SJCRH30 (cell line): ENCODE results near the gene CHST3. TPM values are rescaled to one million over a fixed set of nuclear protein-coding genes. Genes with fewer than 3 reads are reported as not detected.
"Not testable (repeated sequence)": the region's sequence is repeated elsewhere in the genome, so short reads cannot be mapped to it uniquely, and the experiment has no call there.

Source experiments
- DNase-seq, 2 experiments: peaks; one replicate each; pipeline ENCODE4 v3.0.0-alpha.2; 2015 to 2020
- H3K27ac ChIP-seq: fragments of 250-450 bp; sonication (Bioruptor Pico); 2 replicates; pipeline ENCODE4 v1.5.1; 2020; ENCODE audit warnings: mild to moderate bottlenecking, moderate library complexity
- H3K27me3 ChIP-seq: fragments of 250-450 bp; sonication (Bioruptor Pico); 2 replicates; pipeline ENCODE4 v1.5.1; 2020; ENCODE audit warnings: mild to moderate bottlenecking, moderate library complexity
- H3K36me3 ChIP-seq: fragments of 250-450 bp; sonication (Bioruptor Pico); 2 replicates; pipeline ENCODE4 v1.5.1; 2020; ENCODE audit warnings: mild to moderate bottlenecking, moderate library complexity
- H3K4me1 ChIP-seq: fragments of 250-450 bp; sonication (Bioruptor Pico); 2 replicates; pipeline ENCODE4 v1.5.1; 2020; ENCODE audit warnings: mild to moderate bottlenecking, moderate library complexity
- H3K4me3 ChIP-seq: fragments of 250-450 bp; sonication (Bioruptor Pico); 2 replicates; pipeline ENCODE4 v1.5.1; 2020; ENCODE audit warnings: mild to moderate bottlenecking, moderate library complexity
- H3K9me3 ChIP-seq: fragments of 250-450 bp; sonication (Bioruptor Pico); replicated peaks from 2 replicates; pipeline ENCODE4 v1.5.1; 2020; ENCODE audit warnings: mild to moderate bottlenecking, moderate library complexity
- total RNA-seq: library from RNA; depleted of rRNA; stranded (reverse); fragments of >200 nt; shearing (Covaris generic); gene quantifications from 2 replicates; pipeline ENCODE4 v1.2.3, GENCODE V29; 2014

CHST3 gene
- total RNA-seq, 1 experiment from 2014 or later: 10.1 TPM

GRCh38 chr10:72030762-72031543, 66.8 kb downstream of the CHST3 start:
- peaks cover 11% of the 10 kb centered on the region for H3K4me1 ChIP-seq
- no peak overlapping the region for H3K27ac ChIP-seq
- H3K4me3 ChIP-seq: no peak overlapping the region
- no peak for DNase-seq
- H3K36me3 ChIP-seq: no peaks in the 10 kb centered on the region
- peaks cover 6% of the 10 kb centered on the region; the same call in 1 of the 2 replicates for H3K27me3 ChIP-seq
- no peaks in the 10 kb centered on the region for H3K9me3 ChIP-seq

DNA sequence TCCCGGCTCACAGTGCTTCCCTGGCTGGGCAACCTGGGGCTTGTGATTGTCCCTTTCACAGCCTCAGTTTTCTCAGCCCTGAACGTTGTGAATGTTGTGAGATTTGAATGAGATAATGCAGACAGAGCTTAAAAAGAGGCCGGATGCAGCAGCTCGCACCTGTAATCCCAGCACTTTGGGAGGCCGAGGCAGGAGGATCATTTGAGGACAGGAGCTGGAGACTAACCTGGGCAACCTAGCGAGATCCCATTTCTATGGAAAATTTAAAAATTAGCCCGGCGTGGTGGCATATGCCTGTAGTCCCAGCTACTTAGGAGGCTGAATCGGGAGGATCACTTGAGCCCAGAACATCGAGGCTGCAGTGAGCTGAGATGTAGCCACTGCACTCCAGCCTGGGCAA, 67.5 kb downstream of the CHST3 start:
- no peaks in the 10 kb centered on the region for H3K9me3 ChIP-seq
- H3K27me3 ChIP-seq: peaks cover 6% of the 10 kb centered on the region; the same call in 1 of the 2 replicates
- H3K36me3 ChIP-seq: no peaks in the 10 kb centered on the region
- H3K27ac ChIP-seq: no peak overlapping the region
- no peak overlapping the region for H3K4me3 ChIP-seq
- H3K4me1 ChIP-seq: peaks cover 3% of the 10 kb centered on the region
- DNase-seq: no peak

GRCh38 chr10:72032409-72033162, 68.4 kb downstream of the CHST3 start:
- not testable (repeated sequence) for H3K9me3 ChIP-seq, H3K36me3 ChIP-seq, H3K27me3 ChIP-seq, DNase-seq, H3K4me1 ChIP-seq, H3K4me3 ChIP-seq, H3K27ac ChIP-seq

DNA sequence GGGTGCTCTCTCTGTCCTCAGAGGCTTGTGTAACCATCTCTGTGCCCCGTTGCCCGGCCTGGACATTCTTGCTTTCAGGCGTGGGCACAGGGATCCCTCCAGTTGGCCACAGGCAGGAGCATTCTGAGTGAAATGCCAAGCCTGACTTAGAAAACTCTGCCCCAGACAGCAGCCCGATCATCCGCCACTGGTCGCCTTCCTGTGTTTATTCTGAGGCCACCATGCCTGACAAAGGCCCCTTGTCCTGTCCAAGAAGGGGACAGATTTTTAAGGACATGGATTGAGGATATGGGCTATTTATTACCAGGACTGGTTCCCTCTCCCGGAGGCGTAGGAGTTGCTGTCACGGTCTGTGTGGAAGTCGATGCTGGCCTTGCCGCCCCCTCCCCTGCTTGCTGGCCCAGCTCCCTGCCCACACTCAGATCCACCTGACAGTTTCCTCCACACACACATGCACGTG, 69.9 kb downstream of the CHST3 start:
- Histone ChIP-seq H3K27me3 (peaks cover 6% of the 10 kb centered on the region; the same call in 1 of the 2 replicates), H3K4me3 (no peak overlapping the region), H3K27ac (no peak overlapping the region), H3K36me3 (no peaks in the 10 kb centered on the region), H3K4me1 (no peaks in the 10 kb centered on the region), H3K9me3 (no peaks in the 10 kb centered on the region)
- DNase-seq: no peak

GRCh38 chr10:72034761-72035160, 70.6 kb downstream of the CHST3 start:
- peaks cover 6% of the 10 kb centered on the region; the same call in 1 of the 2 replicates for H3K27me3 ChIP-seq
- no peak overlapping the region for H3K27ac ChIP-seq

GRCh38 chr10:72035252-72035887, 71.2 kb downstream of the CHST3 start:
- Histone ChIP-seq H3K36me3 (no peaks in the 10 kb centered on the region), H3K4me1 (no peaks in the 10 kb centered on the region), H3K27me3 (peaks cover 6% of the 10 kb centered on the region; the same call in 1 of the 2 replicates), H3K9me3 (no peaks in the 10 kb centered on the region), H3K4me3 (no peak overlapping the region), H3K27ac (no peak overlapping the region)
- no peak for DNase-seq

More at GRCh38 chr10:72034761-72035160, 70.6 kb downstream of the CHST3 start:
- H3K9me3 ChIP-seq: no peaks in the 10 kb centered on the region
- no peak overlapping the region for H3K4me3 ChIP-seq
- no peaks in the 10 kb centered on the region for H3K36me3 ChIP-seq
- no peaks in the 10 kb centered on the region for H3K4me1 ChIP-seq
- DNase-seq: no peak

DNA sequence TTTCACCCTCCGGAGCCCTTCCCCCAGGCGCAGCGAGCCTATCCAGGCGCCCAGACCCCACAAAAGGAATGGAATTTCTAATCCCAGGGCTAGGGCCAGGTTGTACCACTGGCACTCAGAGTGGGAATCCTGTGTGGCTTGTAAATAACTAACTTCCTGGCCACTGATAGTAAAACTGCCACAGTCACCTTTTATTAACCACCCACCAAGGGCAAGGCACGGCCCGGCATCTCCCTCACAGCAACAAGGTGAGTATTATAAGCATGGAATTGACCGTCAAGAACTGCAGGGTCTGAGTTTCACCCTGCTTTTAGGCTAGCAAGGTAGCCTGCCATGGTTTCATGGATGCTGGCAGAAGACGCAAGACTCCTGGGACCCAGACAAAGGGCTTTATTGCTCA, 73.1 kb downstream of the CHST3 start:
- Histone ChIP-seq H3K4me1 (no peaks in the 10 kb centered on the region), H3K27me3 (peaks cover 4% of the 10 kb centered on the region; the same call in 1 of the 2 replicates), H3K9me3 (no peaks in the 10 kb centered on the region), H3K36me3 (no peaks in the 10 kb centered on the region), H3K27ac (no peak overlapping the region), H3K4me3 (no peak overlapping the region)
- no peak for DNase-seq

DNA sequence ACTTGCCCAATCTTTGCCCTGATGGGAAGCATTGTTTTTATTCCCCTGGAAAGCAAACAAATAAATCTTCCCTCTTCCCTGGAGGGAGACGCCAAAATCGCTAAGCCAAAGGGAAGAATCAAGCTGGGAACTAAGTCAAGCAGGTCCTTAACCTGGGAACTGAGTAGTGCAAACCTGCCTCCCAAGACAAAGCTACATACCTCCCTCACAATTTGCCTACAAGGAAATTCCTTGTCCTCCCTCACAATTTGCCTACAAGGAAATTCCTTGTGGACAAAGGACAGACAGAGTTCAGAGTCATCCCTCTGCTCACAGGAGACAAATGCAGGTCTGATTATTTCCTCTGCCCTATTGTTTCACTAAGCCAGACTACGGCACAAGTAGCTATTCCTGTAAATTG, 73.6 kb downstream of the CHST3 start:
- no peaks in the 10 kb centered on the region for H3K36me3 ChIP-seq
- no peak for DNase-seq
- no peaks in the 10 kb centered on the region for H3K9me3 ChIP-seq
- no peak overlapping the region for H3K27ac ChIP-seq
- H3K27me3 ChIP-seq: peaks cover 4% of the 10 kb centered on the region; the same call in 1 of the 2 replicates
- no peaks in the 10 kb centered on the region for H3K4me1 ChIP-seq
- H3K4me3 ChIP-seq: no peak overlapping the region

DNA sequence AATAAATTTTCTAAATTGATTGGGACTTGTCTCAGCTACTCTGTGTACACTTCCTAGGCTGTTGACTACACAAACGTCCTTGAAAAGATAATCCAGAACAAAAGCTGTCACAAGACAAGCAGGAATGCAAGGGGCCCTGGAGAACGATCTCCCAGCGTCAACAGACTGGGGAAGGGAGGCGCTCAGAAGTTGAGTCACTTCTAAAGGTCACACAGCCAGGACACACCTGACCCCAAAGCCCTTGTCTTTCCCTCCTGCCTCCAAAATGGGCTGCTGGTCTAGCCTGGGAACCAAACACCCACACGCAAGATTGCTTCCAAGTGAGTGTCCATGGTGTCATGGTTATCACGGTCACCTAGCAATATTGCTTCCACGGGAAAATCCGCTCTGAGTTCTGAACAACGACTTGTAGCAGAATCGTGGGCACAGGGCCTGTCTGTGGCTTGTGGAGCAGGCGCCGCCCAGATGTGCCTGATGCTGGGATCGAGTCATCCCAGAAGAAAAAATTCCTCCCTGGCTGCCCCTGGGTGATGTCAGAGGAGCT, 74.3 kb downstream of the CHST3 start:
- Histone ChIP-seq H3K9me3 (no peaks in the 10 kb centered on the region), H3K27me3 (peaks cover 4% of the 10 kb centered on the region; the same call in 1 of the 2 replicates), H3K36me3 (no peaks in the 10 kb centered on the region), H3K4me1 (no peaks in the 10 kb centered on the region), H3K27ac (no peak overlapping the region), H3K4me3 (no peak overlapping the region)
- no peak for DNase-seq

DNA sequence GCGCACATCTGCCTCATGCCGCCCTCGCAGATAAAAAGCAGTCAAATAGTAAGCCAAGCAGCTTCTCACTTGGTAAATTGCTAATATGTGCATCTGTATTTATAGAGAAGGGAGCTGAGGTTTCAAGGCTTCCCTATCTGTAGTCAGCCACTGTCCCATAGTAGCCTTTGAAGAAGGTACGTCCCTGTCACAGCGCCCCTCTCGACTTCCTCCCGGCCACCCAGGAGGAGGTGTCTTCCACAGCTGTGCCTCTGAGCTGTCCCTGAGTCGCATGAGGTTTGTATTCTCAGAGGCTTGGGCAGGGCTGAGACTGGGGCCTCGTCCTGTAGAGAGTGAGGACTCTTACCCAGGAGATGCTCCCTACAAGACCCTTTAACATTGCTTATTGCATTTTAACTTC, 75.2 kb downstream of the CHST3 start:
- H3K27ac ChIP-seq: no peak overlapping the region
- H3K27me3 ChIP-seq: peaks cover 4% of the 10 kb centered on the region; the same call in 1 of the 2 replicates
- no peaks in the 10 kb centered on the region for H3K36me3 ChIP-seq
- no peaks in the 10 kb centered on the region for H3K4me1 ChIP-seq
- no peak overlapping the region for H3K4me3 ChIP-seq
- H3K9me3 ChIP-seq: no peaks in the 10 kb centered on the region
- DNase-seq: no peak

GRCh38 chr10:72041491-72041890, 77.3 kb downstream of the CHST3 start:
- Histone ChIP-seq H3K27me3 (no peaks in the 10 kb centered on the region), H3K27ac (no peak overlapping the region), H3K4me3 (no peak overlapping the region), H3K4me1 (no peaks in the 10 kb centered on the region), H3K9me3 (no peaks in the 10 kb centered on the region), H3K36me3 (no peaks in the 10 kb centered on the region)
- DNase-seq: no peak

DNA sequence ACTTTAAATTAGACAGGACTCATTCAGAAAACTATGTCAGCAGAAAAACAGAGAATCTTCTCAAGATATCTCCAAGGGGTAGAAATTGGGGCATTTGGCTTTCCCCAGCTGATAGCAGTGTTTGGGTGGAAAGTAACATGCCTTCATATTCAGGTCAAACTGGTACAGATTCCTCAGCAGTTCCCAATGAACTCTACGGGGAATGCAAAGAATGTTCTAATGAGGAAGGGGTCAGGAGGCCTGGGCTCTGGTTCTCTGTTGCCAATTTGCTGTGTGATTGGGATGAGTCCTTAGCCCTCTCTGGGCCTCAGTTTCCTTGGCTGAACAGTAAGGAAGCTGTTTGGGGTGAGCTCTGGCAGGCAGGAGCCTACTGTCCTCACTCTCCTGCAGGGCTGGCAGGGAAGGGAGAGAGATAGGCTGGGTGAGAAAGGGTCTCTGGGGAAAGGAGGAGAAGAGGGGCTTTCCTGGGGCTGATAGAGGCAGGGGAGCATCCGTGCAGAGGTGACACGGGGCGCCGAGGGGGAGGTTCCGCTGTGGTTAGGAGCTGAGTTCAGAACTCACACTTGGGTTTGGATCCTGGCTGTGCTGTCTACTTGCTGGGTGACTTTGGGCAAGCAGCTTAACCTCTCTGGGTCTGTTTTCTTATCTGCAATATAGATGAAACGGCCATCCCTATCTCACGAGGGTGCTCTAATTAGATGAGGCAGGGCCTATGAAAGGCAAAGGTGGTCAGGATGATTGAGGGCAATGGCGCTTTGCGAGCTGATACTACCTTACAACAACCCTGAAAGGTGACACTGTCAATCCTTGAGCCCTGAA, 79.0 kb downstream of the CHST3 start:
- Histone ChIP-seq H3K36me3 (no peaks in the 10 kb centered on the region), H3K4me3 (no peak overlapping the region), H3K4me1 (no peaks in the 10 kb centered on the region), H3K9me3 (no peaks in the 10 kb centered on the region), H3K27me3 (no peaks in the 10 kb centered on the region), H3K27ac (no peak overlapping the region)
- no peak for DNase-seq

DNA sequence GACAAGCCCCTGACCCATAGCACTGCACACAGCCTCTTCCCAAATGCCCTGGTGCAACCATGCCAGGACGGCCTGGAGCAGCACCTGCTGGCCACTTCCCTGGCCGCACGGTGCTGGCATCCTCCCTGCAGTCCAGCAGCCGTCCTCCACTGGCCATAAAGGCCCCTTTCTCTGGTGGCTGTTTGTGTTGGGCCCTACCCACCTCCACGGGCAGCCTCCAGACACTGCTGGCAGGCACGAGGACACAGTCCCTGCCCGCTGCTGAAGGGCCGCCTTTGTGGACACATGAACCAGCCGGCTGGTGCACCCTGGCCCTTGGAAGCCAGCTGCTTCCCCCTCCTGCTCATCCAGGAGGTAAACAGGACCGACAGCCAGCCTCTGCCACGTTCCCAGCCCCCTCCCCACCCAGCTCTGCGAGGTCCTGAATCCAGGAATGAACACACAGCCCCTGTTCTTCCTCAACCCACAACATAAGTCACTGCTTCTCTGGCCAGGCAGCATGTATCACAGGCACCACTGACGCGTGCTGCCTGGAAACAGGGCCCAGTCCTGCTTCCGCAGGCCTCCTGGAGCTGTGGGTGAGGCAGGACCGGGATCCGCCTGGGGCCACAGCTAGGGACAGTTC, 80.3 kb downstream of the CHST3 start:
- Histone ChIP-seq H3K4me3 (no peak overlapping the region; the same call in 1 of the 2 replicates), H3K4me1 (no peaks in the 10 kb centered on the region), H3K9me3 (no peaks in the 10 kb centered on the region), H3K27me3 (no peaks in the 10 kb centered on the region), H3K27ac (no peak overlapping the region), H3K36me3 (no peaks in the 10 kb centered on the region)
- DNase-seq: peak; percentile 43 to 53

GRCh38 chr10:72045586-72045985, 81.4 kb downstream of the CHST3 start:
- no peaks in the 10 kb centered on the region for H3K4me1 ChIP-seq
- no peaks in the 10 kb centered on the region for H3K27me3 ChIP-seq
- no peaks in the 10 kb centered on the region for H3K9me3 ChIP-seq
- no peak overlapping the region for H3K27ac ChIP-seq
- DNase-seq: no peak
- no peak overlapping the region for H3K4me3 ChIP-seq
- no peaks in the 10 kb centered on the region for H3K36me3 ChIP-seq
